Tibial artery (tissue), 4 donors: ENCODE data around the gene KRTAP5-9.
"Not testable (repeated sequence)": the region's sequence is repeated elsewhere in the genome, so short reads cannot be mapped to it uniquely, and the experiment has no call there.

ENCODE experiments used
- DNase-seq, 2 donors: peaks; one replicate each; pipeline ENCODE4 v3.0.0-alpha.2; 2019
- H3K27ac ChIP-seq, 2 donors: fragments of 200-600 bp; sonication (generic) in 1 of 2; 1 replicate in 1 of 2; 2 replicates in 1 of 2; pipeline ENCODE4 v1.5.1; 2018 to 2019; ENCODE audit warnings: mild to moderate bottlenecking in 1 of 2
- H3K27me3 ChIP-seq, 2 donors: fragments of 200-600 bp; sonication (generic) in 1 of 2; one replicate each; pipeline versions ENCODE4 v1.5.1 to v1.6.0; 2016 to 2019
- H3K36me3 ChIP-seq, 3 donors: fragments of 200-600 bp; sonication (generic) in 2 of 3; one replicate each; pipeline ENCODE4 v1.5.1; 2016 to 2019; ENCODE audit warnings: mild to moderate bottlenecking in 2 of 3
- H3K4me1 ChIP-seq, 4 donors: fragments of 200-600 bp; sonication (generic) in 2 of 4; 1 replicate in 3 of 4; 2 replicates in 1 of 4; pipeline ENCODE4 v1.5.1; 2016 to 2019
- H3K4me3 ChIP-seq, 2 donors: fragments of 200-600 bp; sonication (generic) in 1 of 2; 1 replicate in 1 of 2; 2 replicates in 1 of 2; pipeline ENCODE4 v1.5.1; 2018 to 2019; ENCODE audit warnings: mild to moderate bottlenecking in 2 of 2
- H3K9me3 ChIP-seq, 3 donors: fragments of 200-600 bp; sonication (generic) in 1 of 3; one replicate each; pipeline ENCODE4 v1.5.1; 2016 to 2019
- CTCF ChIP-seq, 2 experiments: fragments of 200-600 bp in 1 of 2; fragments of 450-650 bp in 1 of 2; IDR thresholded peaks; one replicate each; pipeline ENCODE4 v1.5.1; 2017 to 2019; ENCODE audit warnings: antibody characterized with exemption in 2 of 2, mild to moderate bottlenecking in 1 of 2, moderate library complexity in 1 of 2
- intact Hi-C: fragments of 100-400 bp; cut with DNase I; formaldehyde crosslinking; loops from one replicate; pipeline ENCODE4 v1.15.0; 2023; ENCODE audit warnings: low total_unique reads

KRTAP5-9 gene

GRCh38 chr11:71538666-71538990, 9.6 kb upstream of the KRTAP5-9 start:
- Histone ChIP-seq H3K9me3 (no peaks in the 10 kb centered on the region), H3K27me3 (no peaks in the 10 kb centered on the region), H3K4me3 (no peak overlapping the region), H3K36me3 (no peaks in the 10 kb centered on the region), H3K4me1 (no peaks in the 10 kb centered on the region), H3K27ac (no peak overlapping the region)
- no peak for DNase-seq
- intact Hi-C loops, result no loop called here
- TF ChIP-seq CTCF (IDR thresholded peaks at IDR 0.05), result no peak

- no peak for TF ChIP-seq CTCF (IDR thresholded peaks at IDR 0.05)
- no peak overlapping the region for H3K4me3 ChIP-seq
These were observed 9.2 kb upstream of the KRTAP5-9 start for GRCh38 chr11:71539017-71539416.

GRCh38 chr11:71539971-71540370, 8.2 kb upstream of the KRTAP5-9 start:
- H3K4me3 ChIP-seq, DNase-seq, H3K4me1 ChIP-seq, H3K27ac ChIP-seq, H3K9me3 ChIP-seq, H3K27me3 ChIP-seq, H3K36me3 ChIP-seq, intact Hi-C loops: not testable (repeated sequence)

More at GRCh38 chr11:71539017-71539416, 9.2 kb upstream of the KRTAP5-9 start:
- Histone ChIP-seq H3K27me3 (no peaks in the 10 kb centered on the region), H3K36me3 (no peaks in the 10 kb centered on the region), H3K9me3 (no peaks in the 10 kb centered on the region), H3K27ac (no peak overlapping the region), H3K4me1 (no peaks in the 10 kb centered on the region)
- DNase-seq, result no peak
- intact Hi-C loops, result no loop called here

- H3K27ac ChIP-seq, H3K27me3 ChIP-seq, DNase-seq, H3K4me3 ChIP-seq, intact Hi-C loops, H3K9me3 ChIP-seq, H3K4me1 ChIP-seq, H3K36me3 ChIP-seq: not testable (repeated sequence)
These were observed 7.5 kb upstream of the KRTAP5-9 start for GRCh38 chr11:71540521-71541304.

GRCh38 chr11:71542382-71542781, 5.8 kb upstream of the KRTAP5-9 start:
- Histone ChIP-seq H3K27ac (no peak overlapping the region), H3K36me3 (no peaks in the 10 kb centered on the region), H3K27me3 (peaks cover 0 to 6% of the 10 kb centered on the region in 2 donors), H3K4me3 (no peak overlapping the region), H3K9me3 (peaks cover 0 to 3% (median 0%) of the 10 kb centered on the region in 3 donors), H3K4me1 (no peaks in the 10 kb centered on the region)
- no peak for TF ChIP-seq CTCF (IDR thresholded peaks at IDR 0.05)
- intact Hi-C loops, result no loop called here
- DNase-seq, result no peak

- Histone ChIP-seq H3K36me3 (no peaks in the 10 kb centered on the region), H3K4me1 (no peaks in the 10 kb centered on the region), H3K9me3 (peaks cover 0 to 3% (median 0%) of the 10 kb centered on the region in 3 donors), H3K27me3 (peaks cover 0 to 11% of the 10 kb centered on the region in 2 donors), H3K4me3 (no peak overlapping the region), H3K27ac (no peak overlapping the region)
- DNase-seq, result no peak
- TF ChIP-seq CTCF (IDR thresholded peaks at IDR 0.05), result no peak
- intact Hi-C loops, result no loop called here
These were observed 5.1 kb upstream of the KRTAP5-9 start for GRCh38 chr11:71542879-71543777.
